ENCODE measurements around the gene SH2D7.
A peak's percentile ranks its signal among the peaks of the same experiment; 100 is the strongest.

The SH2D7 gene

DNA sequence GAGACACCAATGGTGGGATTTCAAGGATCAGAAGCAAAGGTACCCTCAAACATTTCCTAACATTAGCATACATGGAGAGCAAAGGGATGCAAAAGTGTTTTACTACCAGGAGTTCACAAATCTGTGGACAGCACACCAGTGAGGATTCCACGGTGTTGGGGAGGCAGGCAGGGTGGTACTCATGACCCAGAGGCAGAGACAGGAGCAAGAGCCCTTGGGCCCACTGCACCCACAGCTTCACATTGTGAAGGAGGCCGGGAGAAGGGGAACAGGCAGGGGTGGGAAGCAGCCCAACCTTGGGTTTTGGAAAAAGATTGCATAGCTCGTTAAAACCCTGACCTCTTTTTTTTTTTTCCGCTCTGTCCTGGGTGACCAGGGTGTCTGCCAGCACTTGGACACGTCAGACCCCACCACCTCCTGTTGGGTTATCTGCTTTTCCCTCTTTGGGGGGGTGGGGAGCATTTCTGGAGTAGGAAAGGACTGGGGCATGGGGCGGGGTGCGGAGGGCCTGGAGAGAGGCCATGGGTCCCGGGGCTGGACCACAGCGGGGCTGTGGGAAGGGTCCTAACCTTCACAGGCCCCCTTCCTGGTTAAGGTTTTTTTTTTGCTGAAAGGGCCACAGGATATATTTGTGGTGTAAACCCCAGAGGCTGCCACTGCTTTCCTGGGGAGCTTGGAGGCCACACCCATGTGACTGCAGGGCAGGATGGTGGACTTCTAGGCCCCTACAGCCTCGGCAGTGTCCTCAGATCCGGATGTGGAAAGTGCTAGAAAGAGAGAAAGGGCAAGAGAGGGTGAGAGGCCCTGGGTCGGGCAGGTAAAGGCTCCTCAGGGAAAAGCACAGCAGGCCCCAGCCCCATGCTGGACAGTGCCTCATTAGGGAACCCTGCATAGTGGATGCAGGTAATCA lies 12.5 kb downstream of the SH2D7 start:
- no peak for DNase-seq (ENCODE audit: low read depth)

DNA sequence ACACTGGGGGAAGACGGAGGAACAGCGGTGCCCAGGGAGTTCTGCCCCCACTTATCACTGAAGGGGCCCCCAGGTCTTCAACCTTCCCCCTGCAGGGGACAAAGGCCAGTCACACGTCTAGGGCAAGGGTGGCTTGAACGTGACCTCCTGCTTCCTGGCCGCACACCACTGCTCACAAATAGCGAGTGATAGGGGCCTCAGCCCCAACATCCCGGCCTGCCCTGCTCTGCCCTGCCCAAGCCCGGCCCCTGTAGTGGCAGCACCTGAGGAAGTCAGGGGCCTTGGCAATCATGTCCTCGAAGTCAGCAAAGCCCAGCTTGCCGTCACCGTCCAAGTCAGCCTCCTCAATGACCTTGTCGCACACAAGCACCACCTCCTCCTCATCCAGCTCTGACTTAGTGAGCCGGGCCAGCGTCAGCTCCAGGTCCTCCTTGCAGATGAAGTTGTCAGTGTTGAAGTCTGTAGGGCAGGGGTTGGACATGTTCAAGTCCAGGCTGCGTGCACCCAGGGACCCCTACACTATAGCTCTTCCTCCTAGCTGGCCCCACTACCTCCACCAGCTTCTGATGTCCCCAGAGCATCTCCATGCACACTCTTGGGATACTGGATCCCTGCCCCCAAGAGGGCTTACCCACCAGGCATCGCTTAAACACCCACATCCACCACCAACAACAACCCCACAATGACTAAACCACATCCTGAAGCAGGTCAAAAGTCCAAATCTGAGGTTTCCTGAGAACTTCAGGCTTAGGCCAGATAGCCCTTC lies 13.3 kb downstream of the SH2D7 start:
- no peak for DNase-seq (ENCODE audit: low read depth)

DNA sequence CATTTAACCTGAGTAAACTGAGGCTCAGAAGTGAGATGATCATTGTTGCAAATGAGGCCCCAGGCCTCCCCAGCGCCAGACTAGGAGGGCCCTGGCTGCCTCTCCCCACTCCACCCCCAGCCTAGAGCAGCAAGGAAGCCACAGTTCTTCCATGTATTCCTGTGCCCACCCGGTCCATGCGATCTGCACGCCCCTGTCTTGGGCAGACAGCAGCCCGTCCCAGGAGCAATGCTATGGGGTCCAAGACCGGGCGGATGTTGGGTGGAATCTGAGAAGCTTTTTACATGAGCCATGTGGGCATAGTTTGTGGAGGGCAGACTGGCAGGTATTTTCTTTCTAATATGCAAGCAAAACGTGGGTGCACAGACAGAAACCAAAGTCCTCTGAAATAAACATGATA lies 15.1 kb downstream of the SH2D7 start:
- no peak for DNase-seq (ENCODE audit: low read depth)

DNA sequence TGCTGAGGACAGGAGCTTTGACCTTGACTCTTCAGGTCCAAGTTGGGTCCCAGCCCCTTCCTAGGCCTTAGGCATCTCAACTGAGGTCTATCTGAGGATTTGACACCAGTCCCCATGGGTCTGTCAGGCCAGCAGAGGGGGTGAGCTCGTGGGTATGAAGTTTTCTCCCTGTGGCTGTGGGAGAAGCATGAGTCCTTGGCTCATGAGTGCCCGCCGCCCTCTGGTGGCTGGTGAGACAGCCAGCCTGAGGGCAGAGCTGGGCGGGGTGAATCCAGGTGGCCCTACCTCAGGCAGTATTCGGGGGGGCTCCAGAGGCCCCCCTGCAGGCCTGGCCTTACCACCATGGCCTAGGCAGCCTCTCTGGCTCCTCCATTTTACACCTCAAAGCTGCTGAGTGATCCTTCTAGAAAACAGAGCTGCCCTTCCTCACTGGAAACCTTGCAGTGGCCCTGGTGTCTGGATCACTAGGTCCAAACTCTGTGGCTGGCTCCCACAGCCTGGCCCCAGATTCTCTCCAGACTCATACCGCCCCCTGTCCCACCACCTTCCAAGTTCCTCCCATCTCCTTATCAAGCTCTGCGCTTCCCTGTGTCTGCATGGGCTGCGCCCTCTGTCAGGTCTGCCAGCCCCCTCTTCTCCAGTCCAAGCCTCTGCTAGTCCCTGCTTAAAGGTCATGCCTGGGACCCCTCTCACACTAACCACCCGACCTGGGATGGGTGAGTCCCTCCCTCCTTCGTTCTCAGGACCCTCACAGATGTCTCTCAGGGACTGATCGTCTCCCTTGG lies 16.1 kb downstream of the SH2D7 start:
- DNase-seq (ENCODE audit: low read depth) = peak; percentile 40

DNA sequence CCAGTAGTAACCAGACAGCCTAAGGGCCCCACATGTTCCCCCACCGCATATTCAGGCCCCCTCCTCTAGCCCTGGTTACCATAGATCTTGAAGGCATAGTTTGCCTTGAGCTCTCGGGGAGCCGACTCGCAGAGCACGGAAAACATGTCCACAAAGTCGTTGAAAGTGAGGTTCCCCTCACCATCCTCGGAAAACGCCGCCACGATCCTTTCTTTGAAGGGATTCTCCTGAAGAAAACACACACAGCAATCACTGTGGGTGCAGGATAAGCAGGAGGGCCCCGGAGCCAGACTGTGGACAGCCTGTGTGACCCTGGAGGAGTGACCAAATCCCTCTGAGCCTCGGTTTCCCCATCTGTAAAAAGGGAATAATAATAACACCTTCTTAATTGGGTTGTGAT lies 16.8 kb downstream of the SH2D7 start:
- DNase-seq (ENCODE audit: low read depth) = no peak

DNA sequence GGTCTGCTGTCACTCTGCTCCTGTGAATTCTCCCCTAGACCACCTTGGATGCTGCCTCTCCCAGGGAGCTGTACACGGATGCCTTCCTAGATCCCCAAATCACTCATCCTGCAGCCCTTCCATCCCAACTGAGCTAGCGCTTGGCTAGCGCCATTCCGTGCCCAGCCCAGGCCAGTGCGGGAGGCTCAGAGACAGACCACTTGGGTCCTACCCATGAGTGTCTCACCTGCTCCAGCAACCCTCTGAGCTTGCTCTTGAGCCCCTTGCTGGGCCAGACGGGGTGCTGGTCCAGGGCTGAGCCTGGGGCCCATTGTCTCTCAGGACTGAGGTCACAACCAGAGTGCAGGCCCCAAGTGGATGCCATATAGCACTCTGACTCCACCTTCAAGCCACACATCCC lies 17.7 kb downstream of the SH2D7 start:
- DNase-seq (ENCODE audit: low read depth) = no peak

DNA sequence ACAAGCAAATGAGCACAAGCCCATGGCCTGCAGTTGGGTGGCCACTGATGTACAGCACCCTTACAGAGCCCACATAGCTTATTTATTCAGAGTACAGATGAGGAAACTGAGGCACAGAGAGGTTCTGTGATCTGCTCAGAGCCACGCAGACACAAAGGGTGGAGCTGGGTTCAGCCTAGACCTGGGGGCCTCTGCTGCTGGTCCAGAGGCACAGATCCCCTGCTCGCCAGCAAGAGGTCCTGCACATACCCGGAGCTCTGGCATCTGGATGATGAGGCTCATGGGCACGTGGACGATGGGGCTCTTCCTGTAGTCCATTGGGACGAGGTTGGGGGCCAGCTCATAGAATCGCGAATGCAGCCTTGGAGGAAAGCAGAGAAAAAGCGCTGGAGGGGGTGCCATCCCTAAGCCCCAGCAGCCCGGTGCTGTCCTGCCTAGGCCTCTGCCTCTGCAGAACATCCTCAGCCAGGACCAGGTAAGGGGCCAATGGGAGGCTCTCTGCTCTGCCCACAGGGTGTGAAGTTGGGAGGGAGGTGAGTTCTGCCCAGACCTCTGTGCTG lies 18.6 kb downstream of the SH2D7 start:
- no peak for DNase-seq (ENCODE audit: low read depth)

DNA sequence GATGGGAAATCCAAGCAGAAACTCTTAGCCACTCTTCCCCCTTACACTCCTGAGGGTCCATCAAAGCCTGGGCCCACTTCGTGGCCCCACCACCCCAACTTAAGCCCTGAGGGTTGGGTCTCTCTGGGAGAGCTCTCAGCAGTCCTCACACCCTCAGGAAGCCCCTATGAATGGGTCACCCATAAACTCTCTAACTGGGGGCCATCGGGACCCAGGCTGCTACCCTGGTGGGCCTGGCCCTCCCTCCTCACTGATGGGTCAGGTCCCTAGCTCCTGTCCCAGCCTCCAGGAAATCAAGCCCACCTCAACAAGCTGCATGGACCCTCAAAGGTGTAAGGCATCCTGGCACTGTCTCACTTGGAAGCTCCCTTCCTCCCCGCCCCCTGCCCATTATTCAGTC lies 19.4 kb downstream of the SH2D7 start:
- no peak for DNase-seq (ENCODE audit: low read depth)

DNA sequence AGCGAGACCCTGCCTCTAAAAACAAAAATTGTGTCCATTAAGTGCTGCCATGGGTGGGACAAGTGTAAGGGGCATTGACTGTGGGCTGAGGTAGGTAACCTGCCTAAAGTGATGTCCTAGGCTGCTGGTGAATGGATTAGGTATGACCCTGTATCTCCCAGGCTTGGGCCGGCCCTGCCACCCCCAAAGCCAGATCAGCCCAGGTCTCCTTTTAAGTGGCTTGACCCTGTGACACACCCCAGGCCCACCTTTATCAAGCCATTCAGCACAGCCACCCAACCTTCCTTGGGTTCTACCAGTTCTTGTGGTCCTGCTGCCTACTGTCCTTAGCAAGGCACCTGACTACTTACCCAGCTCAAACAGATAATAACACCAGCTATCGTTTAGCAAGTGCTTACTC lies 20.2 kb downstream of the SH2D7 start:
- no peak for DNase-seq (ENCODE audit: low read depth)

DNA sequence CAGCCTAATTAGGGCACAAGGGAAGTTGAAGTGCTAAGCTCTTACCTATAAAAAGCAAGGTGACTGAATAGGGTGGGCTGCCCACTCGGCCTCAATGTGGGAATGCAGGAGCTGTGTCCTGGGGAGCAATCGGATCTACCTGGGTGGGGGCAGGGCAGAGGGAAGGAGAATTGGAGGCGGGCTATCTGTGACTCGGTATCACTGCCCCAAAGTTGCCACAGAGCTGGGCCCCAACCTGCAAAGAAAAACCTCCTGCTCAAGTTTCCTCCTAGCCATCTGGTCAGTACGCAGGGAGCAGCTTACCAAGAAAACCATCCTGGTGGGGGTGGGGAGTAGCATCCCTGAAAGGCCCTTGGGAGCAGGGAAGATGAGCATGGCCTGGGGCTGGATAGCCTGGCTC lies 28.2 kb downstream of the SH2D7 start:
- DNase-seq (ENCODE audit: low read depth) = no peak

DNA sequence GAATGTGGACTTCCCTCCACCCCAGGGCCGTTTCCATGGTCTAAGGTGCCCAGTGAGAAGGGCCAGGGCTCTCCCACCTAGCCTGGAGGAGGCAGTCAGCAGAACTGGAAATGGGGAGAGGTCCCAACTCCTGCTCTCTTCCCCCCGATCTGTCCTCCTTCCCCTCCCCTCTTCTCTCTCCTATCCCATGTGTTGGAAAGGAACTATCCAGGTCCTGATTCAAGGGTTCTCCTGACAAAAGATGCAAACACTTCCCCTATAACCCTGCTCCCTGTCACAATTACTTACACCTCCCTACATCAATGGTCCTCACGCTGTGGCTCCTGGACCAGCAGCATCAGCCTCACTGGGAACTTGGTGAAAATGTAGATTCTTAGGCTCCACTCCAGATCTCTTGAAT lies 32.9 kb downstream of the SH2D7 start:
- no peak for DNase-seq (ENCODE audit: low read depth)

DNA sequence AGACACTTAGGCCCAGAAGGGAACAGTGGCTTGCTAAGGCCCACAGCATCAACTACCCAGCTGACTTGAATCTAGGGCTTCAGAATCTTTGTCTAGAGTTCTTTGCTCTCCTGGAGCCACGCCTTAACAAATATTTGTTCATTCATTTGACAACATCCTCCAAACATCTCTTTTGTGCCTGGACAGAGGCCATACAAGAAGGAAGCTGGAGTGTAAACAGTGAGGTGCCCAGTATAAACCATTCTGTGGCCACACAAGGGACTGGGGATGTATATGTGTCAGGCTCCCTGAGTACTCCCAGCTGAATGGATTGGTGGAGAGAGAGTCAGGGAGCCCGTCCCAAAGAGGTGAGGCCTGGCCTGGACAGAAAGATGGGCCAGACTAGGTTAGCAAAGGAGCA lies 35.5 kb downstream of the SH2D7 start:
- no peak for DNase-seq (ENCODE audit: low read depth)

DNA sequence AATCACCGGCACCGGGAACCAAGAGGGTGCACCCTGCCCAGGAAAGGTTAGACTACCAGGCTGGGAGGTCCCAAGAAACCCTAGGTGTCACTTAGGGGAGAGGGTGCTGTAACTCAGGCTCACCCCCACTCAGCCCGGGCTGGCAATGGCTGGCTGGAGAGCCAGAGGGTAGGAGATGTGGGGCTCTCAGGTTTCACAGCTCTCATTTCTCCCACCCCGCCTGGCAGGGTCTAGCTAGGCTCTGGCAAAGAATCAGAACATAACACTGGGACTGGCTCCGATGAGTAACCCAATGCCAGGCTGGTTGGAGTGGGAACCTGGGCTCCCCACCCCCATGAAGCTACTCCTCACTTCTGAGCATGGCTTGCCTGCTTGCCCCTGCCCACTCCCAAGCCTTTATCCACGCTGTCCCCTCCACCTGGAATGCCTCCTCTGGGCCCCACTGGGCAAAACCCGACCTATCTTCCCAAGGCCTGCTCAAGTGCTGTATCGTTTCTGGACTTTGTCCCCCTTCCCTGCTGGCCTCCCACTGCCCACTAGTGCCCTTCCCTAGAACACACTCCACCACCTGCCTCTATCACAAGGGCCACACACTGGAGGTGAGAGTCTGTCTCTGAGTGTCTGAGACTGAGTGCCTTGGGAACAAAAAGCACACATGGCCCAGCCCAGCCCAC lies 36.9 kb downstream of the SH2D7 start:
- no peak for DNase-seq (ENCODE audit: low read depth)

DNA sequence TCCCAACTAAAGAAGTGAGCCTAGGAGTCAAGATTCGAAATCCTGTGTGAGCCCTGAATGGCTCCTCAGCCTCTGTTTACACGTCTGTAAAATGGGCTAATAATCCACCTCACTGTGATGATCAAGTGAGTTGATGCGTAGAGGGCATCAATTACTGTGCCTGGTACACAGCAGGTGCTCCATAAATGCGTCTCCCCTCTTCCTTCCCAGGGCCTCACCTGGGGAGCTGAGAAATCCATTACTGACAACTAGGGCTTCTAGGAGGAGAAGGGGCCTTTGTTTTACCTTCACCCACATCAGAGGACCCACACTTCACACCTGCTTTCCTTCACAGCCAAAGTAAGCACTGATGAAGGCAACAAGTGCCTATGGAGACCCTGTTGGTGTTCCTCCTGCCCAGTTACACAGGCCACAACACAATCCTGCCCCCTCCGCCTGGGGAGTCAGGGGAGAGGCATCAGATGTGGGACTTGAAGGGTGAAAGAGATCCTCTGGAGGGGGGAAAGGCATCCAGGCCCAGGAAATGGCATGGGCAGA lies 37.5 kb downstream of the SH2D7 start:
- no peak for DNase-seq (ENCODE audit: low read depth)

DNA sequence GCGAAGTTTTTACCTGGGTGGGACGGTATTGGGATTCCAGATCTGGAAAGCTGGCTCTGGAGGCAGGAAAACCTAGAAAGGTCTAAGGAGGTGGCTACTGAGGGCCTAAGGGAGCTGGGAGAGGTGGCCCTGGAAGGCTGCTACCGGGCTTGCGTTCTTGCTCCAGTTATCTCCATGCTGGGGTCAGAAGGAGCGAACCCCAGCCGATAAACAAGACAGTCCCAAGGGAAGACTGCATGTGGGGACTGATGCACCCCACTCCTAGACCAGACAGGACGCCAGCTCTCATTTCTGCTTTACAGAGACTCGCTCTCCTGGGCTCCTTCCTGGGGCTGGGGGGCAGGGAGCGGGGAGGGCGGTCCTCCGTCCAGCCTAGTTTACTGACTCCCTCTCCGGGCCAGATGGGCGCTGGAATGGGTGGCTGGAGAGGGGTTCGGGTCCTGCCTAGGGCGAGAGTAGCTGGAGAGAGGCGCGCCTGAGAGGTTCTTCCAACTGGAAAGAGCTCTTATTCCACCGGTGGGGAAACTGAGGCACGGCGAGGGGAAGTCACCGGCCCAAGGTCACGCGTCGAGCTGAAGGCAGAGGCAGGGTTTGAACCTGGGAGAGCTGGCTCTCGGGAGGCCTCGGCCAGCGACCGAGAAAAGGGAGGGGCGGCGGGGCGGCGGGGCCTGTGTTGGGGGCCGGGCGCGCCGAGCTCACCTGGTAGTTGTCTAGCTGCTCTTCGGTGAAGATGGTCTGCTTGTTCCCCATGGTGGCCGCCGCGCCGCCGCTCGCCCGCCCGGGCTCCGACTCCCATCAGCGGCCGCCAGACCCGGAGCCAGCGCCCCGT lies 38.3 kb downstream of the SH2D7 start:
- no peak for DNase-seq (ENCODE audit: low read depth)

DNA sequence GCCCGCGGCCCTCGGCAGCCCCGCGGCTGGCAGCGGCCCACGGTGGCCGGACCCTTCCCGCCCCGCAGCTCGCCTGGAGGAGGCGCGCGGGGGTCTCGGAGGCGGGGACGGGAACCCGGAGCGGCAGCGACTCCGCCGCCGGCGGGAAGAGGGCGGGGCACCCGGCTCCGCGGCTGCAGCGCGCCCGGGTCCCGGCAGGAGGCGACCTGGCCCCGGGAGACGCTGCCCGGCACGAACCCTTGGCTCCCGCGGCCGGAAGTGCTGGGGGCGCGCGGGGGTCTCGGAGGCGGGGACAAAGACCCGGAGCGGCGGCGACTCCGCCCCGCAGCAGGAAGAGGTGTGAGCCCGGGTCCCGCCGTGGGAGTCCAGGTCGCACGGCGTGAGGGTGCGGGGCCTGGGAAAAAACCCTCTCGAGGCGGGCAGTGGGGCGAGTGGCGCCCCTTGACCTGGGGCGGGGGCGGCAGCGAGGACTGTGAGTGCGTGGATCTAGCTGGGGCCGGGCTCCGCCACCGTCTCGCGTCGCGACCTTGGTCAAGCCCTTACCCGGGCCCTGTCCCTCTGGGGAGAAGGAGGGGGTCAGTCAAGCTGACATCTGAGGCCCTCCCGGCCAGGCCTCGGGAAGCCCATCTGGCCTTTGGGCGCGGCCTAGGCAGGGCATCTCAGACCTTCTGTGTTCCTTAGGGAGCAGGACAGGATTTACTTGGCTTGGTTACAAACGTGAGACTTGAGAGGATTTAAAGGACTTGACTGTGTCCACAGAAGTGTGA lies 39.1 kb downstream of the SH2D7 start, which contains the start of gene CIB2:
Gene CIB2, minus strand, starts transcription at position 151 of the 767 bp plus-strand sequence. CDS start 230 bp downstream, outside the sequence.
- no peak for DNase-seq (ENCODE audit: low read depth)

DNA sequence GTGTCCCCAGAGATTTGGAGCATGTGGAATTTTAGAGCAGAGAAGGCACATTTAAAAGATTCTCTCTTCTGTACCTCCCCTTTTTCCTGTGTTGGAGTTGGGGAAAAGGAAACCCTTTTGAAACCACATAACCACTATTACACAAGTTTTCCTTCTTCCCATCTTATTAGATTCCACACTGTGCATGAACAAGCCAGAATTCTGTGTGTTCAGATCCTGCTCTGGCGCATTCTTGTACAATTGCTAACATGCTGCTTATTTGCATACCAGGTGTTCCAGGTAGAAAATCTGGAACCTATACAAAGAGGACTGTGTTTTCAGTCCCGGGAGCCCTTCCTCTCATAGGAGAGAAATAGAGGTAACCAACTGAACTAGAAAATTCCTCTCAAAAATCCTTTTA lies 41.4 kb downstream of the SH2D7 start:
- no peak for DNase-seq (ENCODE audit: low read depth)

DNA sequence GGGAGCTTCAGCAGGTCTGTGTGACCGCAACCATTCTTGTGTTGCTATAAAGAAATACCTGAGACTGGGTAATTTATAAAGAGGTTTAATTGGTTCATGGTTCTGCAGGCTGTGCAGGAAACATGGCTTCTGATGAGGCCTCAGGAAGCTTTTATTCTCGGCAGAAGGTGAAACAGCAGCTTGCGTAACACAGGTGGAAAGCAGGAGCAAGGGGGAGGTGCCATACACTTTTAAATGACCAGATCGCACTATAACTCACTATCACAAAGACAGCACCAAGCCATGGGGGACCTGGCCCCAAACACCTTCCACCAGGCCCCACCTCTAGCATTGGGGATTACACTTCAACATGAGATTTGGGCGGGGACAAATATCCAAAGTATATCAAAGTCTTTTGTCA lies 47.2 kb downstream of the SH2D7 start:
- no peak for DNase-seq (ENCODE audit: low read depth)

DNA sequence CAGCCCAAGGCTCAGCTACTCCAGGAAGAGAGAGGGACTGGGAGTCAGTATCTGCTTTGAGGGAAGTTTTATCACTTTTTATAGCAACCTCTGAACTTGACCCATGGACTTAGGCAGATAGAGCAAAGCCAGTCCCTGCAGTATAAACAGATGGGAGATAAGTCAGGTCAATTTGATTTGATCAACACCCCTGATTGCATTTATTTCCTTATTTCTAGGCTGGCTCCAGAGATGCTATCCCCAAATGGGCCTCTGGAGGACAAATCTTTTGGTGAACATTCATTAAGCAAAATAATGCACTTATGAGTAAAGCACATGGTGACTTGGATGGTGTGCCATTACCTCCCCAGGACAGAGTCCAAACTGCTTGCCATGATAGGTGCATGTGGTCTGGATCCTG lies 47.9 kb downstream of the SH2D7 start:
- no peak for DNase-seq (ENCODE audit: low read depth)

DNA sequence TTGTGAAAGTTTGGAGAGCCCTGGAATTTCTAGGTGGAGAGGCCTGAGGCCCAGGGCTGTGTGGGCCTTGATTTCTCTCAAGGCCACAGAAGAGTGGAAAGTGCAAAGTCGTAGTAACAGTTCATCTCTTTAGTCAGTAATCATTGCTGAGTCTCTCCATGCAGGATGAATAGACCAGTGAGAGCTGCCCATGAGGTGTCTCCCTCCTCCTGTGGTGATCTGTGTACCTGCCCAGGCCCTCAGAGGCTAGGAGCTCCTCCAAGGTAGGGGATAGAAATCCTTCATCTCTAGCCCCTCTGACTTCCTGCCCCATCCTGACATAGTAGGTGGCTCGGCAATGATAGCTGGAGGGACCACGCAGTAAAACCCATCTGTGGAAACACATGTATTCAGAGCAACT lies 50.0 kb downstream of the SH2D7 start:
- DNase-seq (ENCODE audit: low read depth) = no peak
